Testis (tissue), 2 donors: Measurements from ENCODE around the gene GREB1.

Source experiments
- POLR2A ChIP-seq: fragments of 450-650 bp; IDR thresholded peaks from one replicate; pipeline ENCODE4 v1.6.1; 2017; ENCODE audit warnings: antibody characterized with exemption, mild to moderate bottlenecking, moderate library complexity
- TF ChIP-seq, protein P1 (sequence below), 3 experiments: fragments of 450-650 bp in 2 of 3; fragments of 200-600 bp in 1 of 3; sonication (generic) in 1 of 3; IDR thresholded peaks; one replicate each; pipeline ENCODE4 v1.5.1; 2016 to 2019; ENCODE audit warnings: antibody characterized with exemption in 3 of 3, mild to moderate bottlenecking in 2 of 3, moderate library complexity in 1 of 3

DNA sequence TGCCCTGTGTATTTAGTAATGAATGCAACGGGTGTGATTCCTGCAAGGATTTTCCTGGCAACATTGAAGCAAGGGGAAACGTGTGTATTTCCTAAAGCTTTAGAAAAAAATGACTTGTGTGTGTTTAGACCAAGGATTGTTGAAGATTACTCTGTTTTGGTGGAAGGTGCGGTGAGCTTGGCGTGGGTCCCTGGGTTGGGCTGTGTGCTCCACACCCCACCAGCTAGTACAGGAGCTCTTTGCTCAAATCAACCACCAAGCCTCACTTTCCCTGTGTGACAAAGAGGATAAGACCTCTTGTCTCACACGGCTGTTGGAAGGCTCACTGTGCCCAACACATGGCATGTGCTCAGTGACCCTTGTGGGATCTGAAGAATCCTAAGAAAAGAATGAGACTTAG is 21.4 kb upstream of the GREB1 start:
- TF ChIP-seq POLR2A = no peak
- TF ChIP-seq, protein P1, sequence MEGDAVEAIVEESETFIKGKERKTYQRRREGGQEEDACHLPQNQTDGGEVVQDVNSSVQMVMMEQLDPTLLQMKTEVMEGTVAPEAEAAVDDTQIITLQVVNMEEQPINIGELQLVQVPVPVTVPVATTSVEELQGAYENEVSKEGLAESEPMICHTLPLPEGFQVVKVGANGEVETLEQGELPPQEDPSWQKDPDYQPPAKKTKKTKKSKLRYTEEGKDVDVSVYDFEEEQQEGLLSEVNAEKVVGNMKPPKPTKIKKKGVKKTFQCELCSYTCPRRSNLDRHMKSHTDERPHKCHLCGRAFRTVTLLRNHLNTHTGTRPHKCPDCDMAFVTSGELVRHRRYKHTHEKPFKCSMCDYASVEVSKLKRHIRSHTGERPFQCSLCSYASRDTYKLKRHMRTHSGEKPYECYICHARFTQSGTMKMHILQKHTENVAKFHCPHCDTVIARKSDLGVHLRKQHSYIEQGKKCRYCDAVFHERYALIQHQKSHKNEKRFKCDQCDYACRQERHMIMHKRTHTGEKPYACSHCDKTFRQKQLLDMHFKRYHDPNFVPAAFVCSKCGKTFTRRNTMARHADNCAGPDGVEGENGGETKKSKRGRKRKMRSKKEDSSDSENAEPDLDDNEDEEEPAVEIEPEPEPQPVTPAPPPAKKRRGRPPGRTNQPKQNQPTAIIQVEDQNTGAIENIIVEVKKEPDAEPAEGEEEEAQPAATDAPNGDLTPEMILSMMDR (IDR thresholded peaks at IDR 0.05) = no peak
